Left ventricle myocardium inferior (tissue), 1 donor: Measurements from ENCODE around the gene COG7. TPM values are rescaled to one million over a fixed set of nuclear protein-coding genes. Genes with fewer than 3 reads are reported as not detected.
"Not testable (repeated sequence)": the region's sequence is repeated elsewhere in the genome, so short reads cannot be mapped to it uniquely, and the experiment has no call there.

ENCODE experiments used
- DNase-seq: peaks from one replicate; pipeline ENCODE4 v3.0.0-alpha.2; 2020
- H3K27ac ChIP-seq: fragments of 200-600 bp; replicated peaks from 2 replicates; pipeline ENCODE4 v1.8.0; 2021
- H3K27me3 ChIP-seq: fragments of 200-600 bp; 2 replicates; pipeline ENCODE4 v1.8.0; 2021; ENCODE audit warnings: low read depth
- H3K36me3 ChIP-seq: fragments of 200-600 bp; 2 replicates; pipeline ENCODE4 v1.8.0; 2021
- H3K4me1 ChIP-seq: fragments of 200-600 bp; 2 replicates; pipeline ENCODE4 v1.8.0; 2021
- H3K4me3 ChIP-seq: fragments of 200-600 bp; 2 replicates; pipeline ENCODE4 v1.8.0; 2021; ENCODE audit warnings: mild to moderate bottlenecking, moderate library complexity
- H3K9me3 ChIP-seq: fragments of 200-600 bp; replicated peaks from 2 replicates; pipeline ENCODE4 v1.8.0; 2021
- CTCF ChIP-seq: fragments of 200-600 bp; IDR thresholded peaks from 2 replicates; pipeline ENCODE4 v1.8.0; 2021; ENCODE audit warnings: antibody characterized with exemption, mild to moderate bottlenecking, borderline replicate concordance
- intact Hi-C: fragments of 100-400 bp; cut with micrococcal nuclease; formaldehyde crosslinking; loops from one replicate; pipeline ENCODE4 v1.11.0; 2022
- total RNA-seq: library from RNA; stranded (reverse); fragmentation: NEBNext Ultra II Directional; extraction: Animal tissue kit (Norgen Biotek cat#: 25700); gene quantifications from one replicate; pipeline ENCODE4 v1.2.1, GENCODE V29; 2021
- donor health status: DM: no; HTN: yes; CAD: no; lungs with severe emphysema.

COG7 gene
- total RNA-seq, 1 donor from 2014 or later, result 11.7 TPM

- peaks cover 25% of the 10 kb centered on the region for H3K4me1 ChIP-seq
Observed at GRCh38 chr16:23448392-23448791, 4.6 kb downstream of the COG7 start.

GRCh38 chr16:23437542-23437941, 15.4 kb downstream of the COG7 start:
- intact Hi-C loops, result loop anchor here (5.0 kb wide), 1 partner anchor 540 kb away; no protein-coding TSS in a partner anchor
- not testable (repeated sequence) for H3K4me1 ChIP-seq, H3K9me3 ChIP-seq, H3K27me3 ChIP-seq, H3K27ac ChIP-seq, DNase-seq, H3K4me3 ChIP-seq
- peaks cover 60% of the 10 kb centered on the region for H3K36me3 ChIP-seq

More at GRCh38 chr16:23448392-23448791, 4.6 kb downstream of the COG7 start:
- H3K4me3 ChIP-seq, result no peak overlapping the region
- peaks cover 25% of the 10 kb centered on the region for H3K36me3 ChIP-seq
- intact Hi-C loops, result no loop called here
- no peak for TF ChIP-seq CTCF
- no peak for DNase-seq
- H3K27me3 ChIP-seq, result no peaks in the 10 kb centered on the region
- no peaks in the 10 kb centered on the region for H3K9me3 ChIP-seq
- H3K27ac ChIP-seq, result no peak overlapping the region

DNA sequence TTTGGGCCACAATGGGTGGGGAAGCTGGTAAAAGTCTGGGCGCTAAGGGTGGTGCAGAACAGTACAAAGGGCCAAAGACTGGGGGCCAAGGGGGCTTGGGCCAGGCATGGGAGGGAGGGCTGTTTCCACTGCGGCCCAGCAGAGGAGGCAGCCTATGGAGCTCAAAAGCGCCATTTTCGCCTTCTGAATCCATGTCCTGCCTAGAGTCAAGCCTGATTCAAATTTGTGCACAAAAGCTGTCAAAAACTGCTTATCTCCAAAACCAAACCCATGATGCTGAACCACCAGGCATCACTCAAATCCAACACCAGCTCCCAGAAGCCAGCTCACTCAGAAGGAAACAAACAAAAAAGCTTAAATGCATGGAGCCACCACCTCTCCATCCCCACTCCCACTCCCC, 16.0 kb downstream of the COG7 start:
- Histone ChIP-seq H3K36me3 (peaks cover 60% of the 10 kb centered on the region), H3K9me3 (no peaks in the 10 kb centered on the region), H3K4me1 (no peaks in the 10 kb centered on the region), H3K27ac (no peak overlapping the region), H3K27me3 (no peaks in the 10 kb centered on the region), H3K4me3 (no peak overlapping the region)
- no peak for TF ChIP-seq CTCF
- intact Hi-C loops, result loop anchor here (5.0 kb wide), 1 partner anchor 540 kb away; no protein-coding TSS in a partner anchor
- DNase-seq, result no peak

- intact Hi-C loops, result loop anchor here (2.0 to 5.0 kb wide), 2 partner anchors 255 to 538 kb away; no protein-coding TSS in a partner anchor
- TF ChIP-seq CTCF, result peak; percentile 78
- Histone ChIP-seq H3K9me3 (no peaks in the 10 kb centered on the region), H3K4me1 (no peaks in the 10 kb centered on the region), H3K27me3 (no peaks in the 10 kb centered on the region), H3K4me3 (no peak overlapping the region), H3K27ac (no peak overlapping the region), H3K36me3 (peaks cover 60% of the 10 kb centered on the region)
- DNase-seq, result peak; percentile 39
Observed at GRCh38 chr16:23435500-23435899, 17.5 kb downstream of the COG7 start.

DNA sequence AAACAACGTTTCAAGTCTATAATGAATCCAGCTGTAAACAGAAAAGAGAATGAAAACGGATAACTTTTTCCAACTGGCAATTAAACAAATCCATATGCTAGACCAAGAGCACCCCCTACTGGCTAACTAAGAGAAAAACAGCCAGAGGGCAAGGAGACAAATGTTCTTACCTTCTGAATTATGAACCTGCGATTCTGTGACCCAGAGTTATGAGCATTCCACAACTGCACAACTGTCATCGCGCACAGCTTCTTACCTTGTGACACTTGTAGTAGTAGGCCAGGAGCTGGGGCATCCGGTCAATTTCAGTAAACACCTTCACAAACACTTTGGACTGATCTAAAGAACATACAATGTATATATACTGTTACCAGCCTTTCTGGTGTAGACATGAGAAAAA, 18.6 kb downstream of the COG7 start:
- peak; percentile 90 for TF ChIP-seq CTCF
- Histone ChIP-seq H3K4me1 (no peaks in the 10 kb centered on the region), H3K9me3 (no peaks in the 10 kb centered on the region), H3K27ac (no peak overlapping the region), H3K4me3 (no peak overlapping the region), H3K36me3 (peaks cover 66% of the 10 kb centered on the region), H3K27me3 (no peaks in the 10 kb centered on the region)
- no peak for DNase-seq
- intact Hi-C loops, result loop anchor here (2.0 kb wide), 1 partner anchor 254 kb away; no protein-coding TSS in a partner anchor

DNA sequence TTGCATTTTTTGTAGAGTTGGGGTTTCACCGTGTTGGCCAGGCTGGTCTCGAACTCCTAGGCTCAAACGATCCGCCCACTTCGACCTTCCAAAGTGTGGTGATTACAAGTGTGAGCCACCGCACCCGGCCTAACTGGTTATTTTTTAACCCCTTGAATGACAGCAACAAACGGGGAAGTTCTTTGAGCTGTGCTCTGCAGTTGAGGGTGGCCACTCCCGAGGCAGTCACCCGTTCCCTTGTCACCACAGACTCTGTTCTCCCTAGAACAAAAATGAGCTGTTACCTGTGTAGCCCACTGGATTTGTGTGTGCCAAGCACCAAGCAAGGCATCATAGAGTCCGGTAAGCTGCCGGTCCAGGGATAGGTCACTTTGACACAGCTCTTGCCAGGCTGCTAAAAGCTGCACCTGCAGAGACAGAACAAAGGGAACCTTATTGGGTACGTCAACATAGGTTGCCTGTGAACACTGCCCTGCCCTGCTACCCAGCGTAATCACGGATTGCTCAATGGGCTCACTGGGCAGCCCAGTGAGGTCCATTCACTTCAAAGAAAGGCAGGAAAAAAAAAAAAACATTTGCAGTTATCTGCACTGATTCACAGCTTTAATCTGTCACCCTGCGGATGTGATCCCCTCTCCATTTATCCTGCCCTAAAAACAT, 19.6 kb downstream of the COG7 start:
- intact Hi-C loops, result no loop called here
- Histone ChIP-seq H3K4me3 (no peak overlapping the region), H3K4me1 (no peaks in the 10 kb centered on the region), H3K27ac (no peak overlapping the region), H3K27me3 (no peaks in the 10 kb centered on the region), H3K36me3 (peaks cover 68% of the 10 kb centered on the region), H3K9me3 (no peaks in the 10 kb centered on the region)
- DNase-seq, result no peak
- no peak for TF ChIP-seq CTCF
